Measurements from ENCODE around the gene SND1. TPM values are rescaled to one million over a fixed set of nuclear protein-coding genes. Genes with fewer than 3 reads are reported as not detected.

SND1 gene
- total and polyA plus RNA-seq, 4 donors, result 59.4 to 214 (median 84.1) TPM

GRCh38 chr7:127892488-127893314 lies 240.7 kb downstream of the SND1 start:
- peaks cover 2 to 17% (median 14%) of the 10 kb centered on the region in 4 donors for H3K36me3 ChIP-seq (ENCODE audit: control insufficient read depth in 4 of 4, insufficient read depth in 3 of 4, low read depth in 1 of 4, low read length in 3 of 4)
- no peaks in the 10 kb centered on the region for H3K4me1 ChIP-seq (ENCODE audit: control insufficient read depth in 4 of 4, insufficient read depth in 4 of 4, low read length in 3 of 4)
- no peak overlapping the region for H3K9ac ChIP-seq (ENCODE audit: low read depth in 1 of 2, low read length in 2 of 2)
- no peak overlapping the region for H3K4me3 ChIP-seq (ENCODE audit: low read depth in 1 of 3, low read length in 3 of 3)
- DNase-seq (ENCODE audit: low spot score), result no peak
- TF ChIP-seq RXRA (IDR thresholded peaks at IDR 0.05) (no peak), JUND (IDR thresholded peaks at IDR 0.05) (no peak), ZBTB33 (IDR thresholded peaks at IDR 0.05) (no peak), REST (IDR thresholded peaks at IDR 0.05) (no peak), CTCF (IDR thresholded peaks at IDR 0.05; ENCODE audit: low read depth, low read length, missing input control) (no peak), FOXA2 (IDR thresholded peaks at IDR 0.05) (no peak), GABPA (IDR thresholded peaks at IDR 0.05 in 1 of 2, conservative IDR thresholded peaks at IDR 0.05 in 1 of 2) (no peak), RAD21 (IDR thresholded peaks at IDR 0.05) (no peak), MAX (IDR thresholded peaks at IDR 0.05) (no peak), HNF4A (conservative IDR thresholded peaks at IDR 0.05) (no peak), SP1 (IDR thresholded peaks at IDR 0.05) (no peak), YY1 (IDR thresholded peaks at IDR 0.05) (no peak)
- H3K27me3 ChIP-seq (ENCODE audit: control insufficient read depth in 4 of 4, insufficient read depth in 4 of 4, low read length in 3 of 4), result no peaks in the 10 kb centered on the region
- WGBS, result 88% methylated on average over 9 of the region's 9 CpGs
- no peaks in the 10 kb centered on the region for H3K9me3 ChIP-seq (ENCODE audit: control insufficient read depth in 4 of 4, low read length in 3 of 4)
- no peak overlapping the region for H3K27ac ChIP-seq (ENCODE audit: low read depth in 1 of 2, low read length in 2 of 2)

GRCh38 chr7:127893547-127893946 lies 241.6 kb downstream of the SND1 start:
- no peak overlapping the region for H3K27ac ChIP-seq (ENCODE audit: low read depth in 1 of 2, low read length in 2 of 2)
- DNase-seq (ENCODE audit: low spot score), result no peak
- no peaks in the 10 kb centered on the region for H3K4me1 ChIP-seq (ENCODE audit: control insufficient read depth in 4 of 4, insufficient read depth in 4 of 4, low read length in 3 of 4)
- H3K9ac ChIP-seq (ENCODE audit: low read depth in 1 of 2, low read length in 2 of 2), result no peak overlapping the region
- no peaks in the 10 kb centered on the region for H3K27me3 ChIP-seq (ENCODE audit: control insufficient read depth in 4 of 4, insufficient read depth in 4 of 4, low read length in 3 of 4)
- WGBS, result 96% methylated on average over 1 of the region's 1 CpG
- H3K4me3 ChIP-seq (ENCODE audit: low read depth in 1 of 3, low read length in 3 of 3), result no peak overlapping the region
- H3K36me3 ChIP-seq (ENCODE audit: control insufficient read depth in 4 of 4, insufficient read depth in 3 of 4, low read depth in 1 of 4, low read length in 3 of 4), result peaks cover 0 to 12% (median 7%) of the 10 kb centered on the region in 4 donors
- no peaks in the 10 kb centered on the region for H3K9me3 ChIP-seq (ENCODE audit: control insufficient read depth in 4 of 4, low read length in 3 of 4)
- TF ChIP-seq RXRA (IDR thresholded peaks at IDR 0.05), result no peak
- no peak for TF ChIP-seq FOXA2 (IDR thresholded peaks at IDR 0.05)
- no peak for TF ChIP-seq FOXA1 (IDR thresholded peaks at IDR 0.05)
- no peak for TF ChIP-seq RAD21 (IDR thresholded peaks at IDR 0.05)
- no peak for TF ChIP-seq GABPA (IDR thresholded peaks at IDR 0.05 in 1 of 2, conservative IDR thresholded peaks at IDR 0.05 in 1 of 2)
- TF ChIP-seq EGR1 (IDR thresholded peaks at IDR 0.05; ENCODE audit: low read depth in 2 of 2), result no peak
- TF ChIP-seq HNF4A (conservative IDR thresholded peaks at IDR 0.05), result no peak
- no peak for TF ChIP-seq CTCF (IDR thresholded peaks at IDR 0.05; ENCODE audit: low read depth, low read length, missing input control)
- TF ChIP-seq ATF3 (IDR thresholded peaks at IDR 0.05), result no peak
- no peak for TF ChIP-seq NR2F2 (IDR thresholded peaks at IDR 0.05)
- TF ChIP-seq ZBTB33 (IDR thresholded peaks at IDR 0.05), result no peak
- TF ChIP-seq YY1 (IDR thresholded peaks at IDR 0.05), result no peak
- TF ChIP-seq JUND (IDR thresholded peaks at IDR 0.05), result no peak

Data from liver (tissue), 9 donors.